ENCODE measurements around the gene DNAL4.

The DNAL4 gene

GRCh38 chr22:38766076-38766777, 27.7 kb downstream of the DNAL4 start:
- peak; percentile 85 for DNase-seq (ENCODE audit: low read depth)
- peak; percentile 93 for TF ChIP-seq CTCF (conservative IDR thresholded peaks at IDR 0.05; ENCODE audit: control insufficient read depth, insufficient read depth, low read depth, low read length)
- H3K4me3 ChIP-seq (ENCODE audit: control insufficient read depth, low read depth, low read length), result no peak overlapping the region

- no peak for DNase-seq (ENCODE audit: low read depth)
- TF ChIP-seq CTCF (conservative IDR thresholded peaks at IDR 0.05; ENCODE audit: control insufficient read depth, insufficient read depth, low read depth, low read length), result no peak
- no peak overlapping the region for H3K4me3 ChIP-seq (ENCODE audit: control insufficient read depth, low read depth, low read length)
Observed at GRCh38 chr22:38762551-38762983, 31.4 kb downstream of the DNAL4 start.

DNA sequence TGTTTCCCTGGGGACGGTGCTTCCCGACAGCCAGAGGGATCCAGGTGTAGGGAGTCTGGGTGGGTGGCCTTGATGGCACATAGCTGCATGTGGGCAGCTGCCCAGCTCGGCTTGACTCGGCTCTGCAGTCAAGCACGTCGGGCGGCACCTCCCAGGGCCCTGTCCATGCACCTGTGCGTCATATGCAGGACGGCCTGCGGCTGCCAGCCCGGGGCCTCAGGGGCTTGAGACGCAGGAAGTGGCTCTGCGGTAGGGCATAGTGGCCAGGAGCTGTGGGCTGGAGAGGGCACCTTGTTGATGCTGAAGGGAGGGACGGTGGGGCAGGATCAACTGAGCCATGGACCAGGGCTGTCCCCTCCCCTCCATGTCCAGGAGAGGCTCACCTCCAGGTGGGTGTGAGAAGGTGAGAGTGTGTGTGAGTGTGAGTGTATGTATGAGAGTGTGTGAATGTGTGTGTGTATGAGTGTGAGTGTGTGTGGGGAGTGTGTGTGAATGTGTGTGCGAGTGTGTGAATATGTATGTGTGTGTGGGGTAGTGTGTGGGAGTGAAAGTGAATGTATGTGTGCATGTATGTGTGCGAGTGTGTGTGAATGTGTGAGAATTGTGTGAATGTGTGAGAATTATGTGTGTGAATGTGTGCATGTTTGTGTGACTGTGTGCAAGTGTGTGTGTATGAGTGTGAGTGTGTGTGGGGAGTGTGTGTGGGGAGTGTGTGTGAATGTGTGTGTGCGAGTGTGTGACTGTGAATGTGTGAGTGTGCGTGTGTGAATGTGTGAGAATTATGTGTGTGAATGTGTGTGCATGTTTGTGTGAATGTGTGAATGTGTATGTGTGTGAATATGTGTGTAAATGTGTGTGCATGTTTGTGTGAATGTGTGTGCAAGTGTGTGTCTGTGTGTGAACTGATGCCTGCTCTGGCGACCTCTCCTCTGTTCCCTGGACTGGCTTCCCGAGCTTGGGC, 32.5 kb downstream of the DNAL4 start:
- no peak overlapping the region for H3K4me3 ChIP-seq (ENCODE audit: control insufficient read depth, low read depth, low read length)
- no peak for DNase-seq (ENCODE audit: low read depth)
- no peak for TF ChIP-seq CTCF (conservative IDR thresholded peaks at IDR 0.05; ENCODE audit: control insufficient read depth, insufficient read depth, low read depth, low read length)

DNA sequence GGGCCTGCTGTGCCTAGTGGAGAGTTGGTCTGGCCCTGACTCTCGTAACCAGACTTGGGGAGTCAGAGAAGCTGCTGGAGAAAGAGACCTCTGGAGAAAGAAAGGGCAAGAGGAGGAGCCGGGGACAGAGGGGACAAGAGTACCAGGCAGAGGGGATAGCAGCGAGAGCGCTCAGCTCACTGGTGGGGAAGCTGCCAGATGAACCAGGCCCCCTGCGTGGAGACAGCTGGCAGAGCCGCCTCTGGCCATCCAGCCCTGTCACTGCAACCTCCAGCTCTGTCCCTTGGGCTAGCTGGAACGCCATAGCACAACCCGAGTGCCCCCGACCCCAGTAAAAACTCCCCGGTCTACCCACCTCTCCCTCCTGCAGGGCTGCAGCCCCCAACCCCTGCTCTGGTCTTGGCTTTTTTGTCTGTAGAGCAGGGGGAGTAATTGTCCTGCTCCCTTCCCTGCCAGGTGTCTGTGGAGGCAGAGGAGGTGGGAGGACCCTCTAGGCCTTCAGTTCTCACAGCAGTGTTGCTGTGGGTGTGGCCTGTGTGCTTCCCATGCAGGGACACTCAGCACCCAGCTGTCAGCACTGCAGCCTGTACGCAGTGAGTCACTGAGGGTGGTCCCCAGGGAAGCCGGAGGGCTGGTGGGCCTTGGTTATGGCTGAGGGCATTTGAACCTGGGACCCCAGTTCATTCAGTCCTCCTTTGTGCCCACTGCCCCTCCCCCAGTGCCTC, 33.3 kb downstream of the DNAL4 start:
- peak; percentile 69 for DNase-seq (ENCODE audit: low read depth)
- H3K4me3 ChIP-seq (ENCODE audit: control insufficient read depth, low read depth, low read length), result no peak overlapping the region
- TF ChIP-seq CTCF (conservative IDR thresholded peaks at IDR 0.05; ENCODE audit: control insufficient read depth, insufficient read depth, low read depth, low read length), result no peak

DNA sequence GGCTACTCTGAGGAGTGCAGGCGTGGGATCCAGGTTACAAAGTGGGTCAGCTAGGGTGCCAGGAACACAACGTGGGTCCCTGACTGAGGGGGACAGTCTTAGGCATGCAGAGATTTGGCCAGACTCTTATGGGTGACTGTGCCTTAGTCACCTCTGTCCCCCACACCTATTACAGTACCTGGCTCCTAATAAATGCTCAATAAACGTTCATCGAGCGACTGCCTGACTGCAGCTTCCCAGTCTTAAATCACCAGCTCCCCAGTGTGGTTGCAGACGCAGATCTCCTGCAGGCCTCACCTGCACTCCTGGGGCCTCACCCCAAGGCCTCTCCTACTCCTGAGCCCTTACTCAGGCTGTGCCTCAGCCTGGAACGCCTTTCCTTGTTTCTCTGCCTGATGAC, 34.9 kb downstream of the DNAL4 start:
- no peak overlapping the region for H3K4me3 ChIP-seq (ENCODE audit: control insufficient read depth, low read depth, low read length)
- no peak for TF ChIP-seq CTCF (conservative IDR thresholded peaks at IDR 0.05; ENCODE audit: control insufficient read depth, insufficient read depth, low read depth, low read length)
- no peak for DNase-seq (ENCODE audit: low read depth)

DNA sequence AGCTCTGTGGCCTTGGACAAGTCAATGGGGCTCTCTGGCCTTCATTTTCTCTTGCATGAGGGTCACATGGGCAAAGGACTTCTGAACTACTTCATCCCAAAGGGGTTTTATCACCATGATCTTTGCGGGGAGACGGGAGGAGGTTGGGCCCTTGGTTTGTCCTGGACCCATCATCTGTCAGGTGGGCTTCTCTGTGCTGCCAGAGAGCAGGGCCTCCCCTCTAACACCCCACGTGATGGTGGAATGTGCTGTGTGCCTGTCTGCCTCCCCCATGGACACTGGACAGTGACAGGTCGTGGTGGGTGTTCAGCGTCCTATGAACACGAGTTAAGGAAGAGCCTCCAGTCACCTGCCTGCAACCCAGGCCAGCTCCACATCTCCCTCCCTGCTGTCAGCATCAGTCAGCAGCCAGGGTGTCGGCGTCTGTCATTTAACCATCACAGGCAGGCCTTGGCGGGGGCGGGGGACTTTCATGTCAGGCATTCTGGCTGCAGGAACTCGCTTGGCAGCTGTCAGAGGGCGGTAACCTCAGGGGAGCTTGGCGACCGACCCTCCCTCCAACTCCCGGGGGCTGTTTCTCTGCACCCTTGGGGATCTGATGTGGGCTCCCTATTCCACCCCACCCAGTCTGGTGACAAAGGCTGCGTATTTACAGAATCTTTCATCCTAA, 35.5 kb downstream of the DNAL4 start:
- TF ChIP-seq CTCF (conservative IDR thresholded peaks at IDR 0.05; ENCODE audit: control insufficient read depth, insufficient read depth, low read depth, low read length), result no peak
- H3K4me3 ChIP-seq (ENCODE audit: control insufficient read depth, low read depth, low read length), result no peak overlapping the region
- DNase-seq (ENCODE audit: low read depth), result no peak

Data from fibroblast of mammary gland (primary cell).